K562 (cell line): ENCODE measurements around the gene GPR107. TPM values are rescaled to one million over a fixed set of nuclear protein-coding genes. Genes with fewer than 3 reads are reported as not detected.

Experiments
- CREB3L1 ChIP-seq: fragments of 450-650 bp; IDR thresholded peaks from 2 replicates; pipeline ENCODE4 v1.6.1; 2014; ENCODE audit warnings: low read depth, mild to moderate bottlenecking, moderate library complexity, borderline replicate concordance
- KLF1 ChIP-seq: fragments of 450-650 bp; IDR thresholded peaks from 2 replicates; pipeline ENCODE4 v1.6.1; 2016; ENCODE audit warnings: missing genetic modification characterization, missing compliant biosample characterization
- MYBL2 ChIP-seq, 2 experiments: fragments of 450-650 bp in 1 of 2; sonication (generic) in 1 of 2; formaldehyde crosslinking in 1 of 2; IDR thresholded peaks; 2 replicates each; pipeline versions ENCODE4 v1.6.1 to v1.8.1; 2017 to 2022; ENCODE audit warnings: borderline replicate concordance in 1 of 2, inconsistent platforms in 1 of 2, low read depth in 1 of 2, mild to moderate bottlenecking in 1 of 2, missing genetic modification reagents in 1 of 2, moderate library complexity in 1 of 2
- OTX1 ChIP-seq: fragments of 450-650 bp; formaldehyde crosslinking; IDR thresholded peaks from 2 replicates; pipeline ENCODE4 v1.4.0; 2022; ENCODE audit warnings: mild to moderate bottlenecking
- PKNOX1 ChIP-seq: fragments of 450-650 bp; IDR thresholded peaks from 2 replicates; pipeline ENCODE4 v1.6.1; 2016
- SIN3B ChIP-seq: fragments of 450-650 bp; IDR thresholded peaks from 2 replicates; pipeline ENCODE4 v1.6.1; 2017; ENCODE audit warnings: low read depth, mild to moderate bottlenecking, moderate library complexity
- SUPT5H ChIP-seq: fragments of 450-650 bp; IDR thresholded peaks from 2 replicates; pipeline ENCODE4 v1.6.1; 2016
- ZBTB40 ChIP-seq, 2 experiments: fragments of 450-650 bp in 1 of 2; sonication (generic) in 1 of 2; formaldehyde crosslinking in 1 of 2; IDR thresholded peaks; 2 replicates each; pipeline versions ENCODE4 v1.7.1 to v1.9.0; 2016 to 2022; ENCODE audit warnings: inconsistent platforms in 1 of 2, mild to moderate bottlenecking in 1 of 2, missing genetic modification reagents in 1 of 2
- ZNF311 ChIP-seq: fragments of 250-450 bp; sonication (Bioruptor Pico); IDR thresholded peaks from 2 replicates; pipeline ENCODE4 v1.4.0; 2020; ENCODE audit warnings: mild to moderate bottlenecking, moderate library complexity
- ZNF324 ChIP-seq: fragments of 250-450 bp; sonication (Bioruptor Pico); IDR thresholded peaks from 2 replicates; pipeline ENCODE4 v1.4.0; 2020; ENCODE audit warnings: mild to moderate bottlenecking
- ZNF41 ChIP-seq: fragments of 250-450 bp; sonication (Bioruptor Pico); conservative IDR thresholded peaks from 2 replicates; pipeline ENCODE4 v1.4.0; 2020; ENCODE audit warnings: mild to moderate bottlenecking
- ZNF512 ChIP-seq: IDR thresholded peaks from 2 replicates; pipeline ENCODE4 v1.6.1; 2016; ENCODE audit warnings: missing genetic modification characterization, missing compliant biosample characterization
- ZNF764 ChIP-seq: fragments of 250-450 bp; sonication (Bioruptor Pico); IDR thresholded peaks from 2 replicates; pipeline ENCODE4 v1.4.0; 2020; ENCODE audit warnings: low read depth, mild to moderate bottlenecking, moderate library complexity
- ZNF79 ChIP-seq: fragments of 250-450 bp; sonication (Bioruptor Pico); IDR thresholded peaks from 2 replicates; pipeline ENCODE4 v1.4.0; 2020; ENCODE audit warnings: low read depth, mild to moderate bottlenecking, moderate library complexity
- polyA plus RNA-seq, 8 experiments: library from polyadenylated mRNA; depleted of rRNA in 4 of 8; stranded (reverse) in 5 of 8; unstranded in 3 of 8; fragments of >200 nt; fragmentation: Nextera tagmentation in 2 of 8; fragmentation: Illumina TruSeq in 1 of 8; extraction: Ambion mirVana in 2 of 8; extraction: Trizol in 1 of 8; gene quantifications; 2 replicates each; pipeline versions ENCODE4 v1.2.1 to v1.2.3, GENCODE V29; 2011 to 2014; ENCODE audit warnings: inconsistent platforms in 1 of 8, missing spikeins in 1 of 8
- total RNA-seq, 7 experiments: library from RNA; depleted of rRNA in 6 of 7; stranded (reverse); fragments of >200 nt in 6 of 7; fragmentation: Illumina TruSeq in 2 of 7; extraction: Trizol in 2 of 7; gene quantifications; 2 replicates each; pipeline versions ENCODE4 v1.2.1 to v1.2.3, GENCODE V29; 2011 to 2021; ENCODE audit warnings: low replicate concordance in 1 of 7

GPR107 gene
- total and polyA plus RNA-seq, 9 of the 15 experiments (the other 6 are each of a cell fraction or from before 2014, with no cell fraction given) = 3.2 to 34.6 (median 14.4) TPM

- no peak for TF ChIP-seq CREB3L1
- TF ChIP-seq SUPT5H = no peak
- no peak for TF ChIP-seq PKNOX1
- peak; percentile 97 for TF ChIP-seq ZNF311 (CRISPR knock-in tag)
- TF ChIP-seq ZNF324 = peak; percentile 67
- TF ChIP-seq MYBL2 (IDR thresholded peaks at IDR 0.05; ENCODE audit: low read depth) = no peak
- TF ChIP-seq MYBL2 (CRISPR knock-in tag; IDR thresholded peaks at IDR 0.05; ENCODE audit: borderline replicate concordance) = no peak
- TF ChIP-seq ZNF41 = peak; percentile 96
- TF ChIP-seq OTX1 (CRISPR knock-in tag) = peak; percentile 70; the same call in 1 of the 2 replicates
- peak; percentile 50; the same call in 1 of the 2 replicates for TF ChIP-seq ZNF79 (CRISPR knock-in tag)
- no peak; the same call in 1 of the 2 replicates for TF ChIP-seq ZNF764 (CRISPR knock-in tag)
- peak; percentile 71 for TF ChIP-seq KLF1 (tag)
- no peak for TF ChIP-seq ZBTB40 (IDR thresholded peaks at IDR 0.05)
- TF ChIP-seq ZBTB40 (CRISPR knock-in tag; IDR thresholded peaks at IDR 0.05) = no peak
- TF ChIP-seq SIN3B = no peak
- TF ChIP-seq ZNF512 (tag) = no peak
These were observed 97.2 kb downstream of the GPR107 start (continued) for GRCh38 chr9:130150779-130151382.
